C4-2B (cell line): Measurements from ENCODE around the gene CTIF.

Experiments
- CTCF ChIP-seq: fragments of 450-650 bp; conservative IDR thresholded peaks from 2 replicates; pipeline ENCODE4 v1.5.1; 2017; ENCODE audit warnings: mild to moderate bottlenecking
- ZFX ChIP-seq: fragments of 450-650 bp; IDR thresholded peaks from 2 replicates; pipeline ENCODE4 v1.6.1; 2017

- TF ChIP-seq CTCF, result no peak
- no peak for TF ChIP-seq ZFX
Measured at GRCh38 chr18:48882379-48882778, 343.5 kb downstream of the CTIF start.
